ENCODE data around the gene ATIC. TPM values are rescaled to one million over a fixed set of nuclear protein-coding genes. Genes with fewer than 3 reads are reported as not detected.
A peak's percentile ranks its signal among the peaks of the same experiment; 100 is the strongest.

Gene ATIC
- total and polyA plus RNA-seq, 2 donors, result 40.7 to 106 TPM

GRCh38 chr2:215394102-215394805 is 82.4 kb downstream of the ATIC start:
- no peaks in the 10 kb centered on the region for H3K36me3 ChIP-seq (ENCODE audit: control insufficient read depth in 2 of 2, insufficient read depth in 2 of 2, low read length in 1 of 2)
- no peaks in the 10 kb centered on the region for H3K9me3 ChIP-seq (ENCODE audit: control insufficient read depth in 2 of 2, insufficient read depth in 1 of 2, low read length in 1 of 2)
- H3K27ac ChIP-seq (ENCODE audit: low read depth in 1 of 2, low read length in 1 of 2), result no peak overlapping the region
- no peaks in the 10 kb centered on the region for H3K4me1 ChIP-seq (ENCODE audit: control insufficient read depth in 2 of 2, insufficient read depth in 2 of 2, low read length in 2 of 2)
- H3K4me3 ChIP-seq (ENCODE audit: low read length in 2 of 2), result no peak overlapping the region
- no peaks in the 10 kb centered on the region for H3K27me3 ChIP-seq (ENCODE audit: control insufficient read depth in 2 of 2, insufficient read depth in 1 of 2, low read length in 1 of 2)
- no peak for DNase-seq (ENCODE audit: low read depth in 6 of 9, low spot score in 9 of 9)
- WGBS, result 83% methylated on average over 7 of the region's 7 CpGs

GRCh38 chr2:215395687-215396460 is 84.0 kb downstream of the ATIC start:
- Histone ChIP-seq H3K9me3 (ENCODE audit: control insufficient read depth in 2 of 2, insufficient read depth in 1 of 2, low read length in 1 of 2) (no peaks in the 10 kb centered on the region), H3K27me3 (ENCODE audit: control insufficient read depth in 2 of 2, insufficient read depth in 1 of 2, low read length in 1 of 2) (no peaks in the 10 kb centered on the region), H3K27ac (ENCODE audit: low read depth in 1 of 2, low read length in 1 of 2) (no peak overlapping the region), H3K36me3 (ENCODE audit: control insufficient read depth in 2 of 2, insufficient read depth in 2 of 2, low read length in 1 of 2) (no peaks in the 10 kb centered on the region), H3K4me1 (ENCODE audit: control insufficient read depth in 2 of 2, insufficient read depth in 2 of 2, low read length in 2 of 2) (no peaks in the 10 kb centered on the region), H3K4me3 (ENCODE audit: low read length in 2 of 2) (no peak overlapping the region)
- whole genome bisulfite sequencing, result 76% methylated on average over 5 of the region's 5 CpGs
- no peak for DNase-seq (ENCODE audit: low read depth in 6 of 9, low spot score in 9 of 9)

GRCh38 chr2:215396595-215397313 is 84.9 kb downstream of the ATIC start:
- 54% methylated on average over 2 of the region's 2 CpGs for WGBS
- H3K9me3 ChIP-seq (ENCODE audit: control insufficient read depth in 2 of 2, insufficient read depth in 1 of 2, low read length in 1 of 2), result no peaks in the 10 kb centered on the region
- H3K4me3 ChIP-seq (ENCODE audit: low read length in 2 of 2), result no peak overlapping the region
- no peak overlapping the region for H3K27ac ChIP-seq (ENCODE audit: low read depth in 1 of 2, low read length in 1 of 2)
- H3K4me1 ChIP-seq (ENCODE audit: control insufficient read depth in 2 of 2, insufficient read depth in 2 of 2, low read length in 2 of 2), result no peaks in the 10 kb centered on the region
- no peaks in the 10 kb centered on the region for H3K27me3 ChIP-seq (ENCODE audit: control insufficient read depth in 2 of 2, insufficient read depth in 1 of 2, low read length in 1 of 2)
- H3K36me3 ChIP-seq (ENCODE audit: control insufficient read depth in 2 of 2, insufficient read depth in 2 of 2, low read length in 1 of 2), result no peaks in the 10 kb centered on the region
- DNase-seq (ENCODE audit: low read depth in 6 of 9, low spot score in 9 of 9), result no peak

- Histone ChIP-seq H3K9me3 (ENCODE audit: control insufficient read depth in 2 of 2, insufficient read depth in 1 of 2, low read length in 1 of 2) (no peaks in the 10 kb centered on the region), H3K27ac (ENCODE audit: low read depth in 1 of 2, low read length in 1 of 2) (peak overlapping the region in 1 of 2 donors; percentile 46)
These were observed 85.9 kb downstream of the ATIC start for GRCh38 chr2:215397632-215398341.

DNA sequence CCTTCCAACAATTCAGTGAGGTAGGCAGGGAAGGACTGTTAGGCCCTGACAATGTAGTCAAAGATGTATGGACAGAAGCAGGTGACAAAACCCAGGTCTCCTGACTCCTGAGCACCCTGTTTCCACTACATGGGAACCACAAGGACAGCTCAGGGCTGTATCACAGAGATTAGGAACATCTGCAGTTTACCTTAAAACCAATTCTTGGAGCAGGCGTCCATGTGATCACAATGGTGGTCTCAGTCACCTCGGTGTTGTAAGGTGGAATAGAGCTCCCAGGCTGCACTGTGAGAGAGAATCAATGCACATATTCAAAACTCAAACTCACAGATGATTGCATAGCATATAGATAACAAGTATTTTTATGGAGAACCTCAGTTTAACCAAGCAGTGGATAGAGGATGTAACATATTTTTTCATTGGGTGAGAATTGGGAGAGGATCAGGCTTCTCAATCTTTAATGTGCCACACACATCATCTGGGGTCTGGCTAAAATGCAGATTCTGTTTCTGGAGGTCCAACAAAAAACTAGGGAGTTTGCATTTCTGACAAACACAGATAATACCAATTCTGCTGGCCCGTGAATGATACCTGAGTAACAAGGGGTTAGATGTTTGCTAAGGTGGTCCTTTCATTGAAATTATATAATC is 87.3 kb downstream of the ATIC start:
- Histone ChIP-seq H3K36me3 (ENCODE audit: control insufficient read depth in 2 of 2, insufficient read depth in 2 of 2, low read length in 1 of 2) (no peaks in the 10 kb centered on the region), H3K27ac (ENCODE audit: low read depth in 1 of 2, low read length in 1 of 2) (no peak overlapping the region), H3K9me3 (ENCODE audit: control insufficient read depth in 2 of 2, insufficient read depth in 1 of 2, low read length in 1 of 2) (no peaks in the 10 kb centered on the region), H3K4me3 (ENCODE audit: low read length in 2 of 2) (no peak overlapping the region), H3K27me3 (ENCODE audit: control insufficient read depth in 2 of 2, insufficient read depth in 1 of 2, low read length in 1 of 2) (no peaks in the 10 kb centered on the region), H3K4me1 (ENCODE audit: control insufficient read depth in 2 of 2, insufficient read depth in 2 of 2, low read length in 2 of 2) (no peaks in the 10 kb centered on the region)
- WGBS, result 93% methylated on average over 3 of the region's 3 CpGs
- no peak for DNase-seq (ENCODE audit: low read depth in 6 of 9, low spot score in 9 of 9)

More at GRCh38 chr2:215397632-215398341, 85.9 kb downstream of the ATIC start:
- 91% methylated on average over 9 of the region's 9 CpGs for WGBS
- Histone ChIP-seq H3K4me3 (ENCODE audit: low read length in 2 of 2) (no peak overlapping the region), H3K36me3 (ENCODE audit: control insufficient read depth in 2 of 2, insufficient read depth in 2 of 2, low read length in 1 of 2) (no peaks in the 10 kb centered on the region), H3K27me3 (ENCODE audit: control insufficient read depth in 2 of 2, insufficient read depth in 1 of 2, low read length in 1 of 2) (no peaks in the 10 kb centered on the region), H3K4me1 (ENCODE audit: control insufficient read depth in 2 of 2, insufficient read depth in 2 of 2, low read length in 2 of 2) (no peaks in the 10 kb centered on the region)
- DNase-seq (ENCODE audit: low read depth in 6 of 9, low spot score in 9 of 9), result no peak

Other genes with a start within 250 kb of the ATIC start
- 0.14 TPM for gene ABCA12, start 173.4 kb upstream of the ATIC start, total RNA-seq
- gene ABCA12, start 173.4 kb upstream of the ATIC start, polyA plus RNA-seq, result 0.18 TPM
- 222 TPM for gene FN1, start 124.0 kb downstream of the ATIC start, total RNA-seq
- 439 TPM for gene FN1, start 124.0 kb downstream of the ATIC start, polyA plus RNA-seq

All from thymus (tissue), 11 donors.